Pancreas (tissue), 10 donors: ENCODE data around the gene PGA4. TPM values are rescaled to one million over a fixed set of nuclear protein-coding genes. Genes with fewer than 3 reads are reported as not detected.

Experiments
- ATAC-seq, 4 donors: fragments of 200-7000 bp; cut with Tn5 transposase; one replicate each; pipeline versions ENCODE4 v1.8.0 to v1.9.1; 2020; ENCODE audit warnings: mild to moderate bottlenecking in 4 of 4, moderate library complexity in 4 of 4
- DNase-seq, 6 donors: peaks; one replicate each; pipeline ENCODE4 v3.0.0-alpha.2; 2020
- FAIRE-seq: peaks from 2 replicates; lab custom pipeline; 2012; peaks lifted over from hg19 to GRCh38; lab: Jason Lieb, UNC
- H3K27ac ChIP-seq, 4 donors: fragments of 200-600 bp; sonication (generic); 1 replicate in 3 of 4; 2 replicates in 1 of 4; pipeline versions ENCODE4 v1.5.0 to v1.8.0; 2020
- H3K27me3 ChIP-seq, 4 donors: fragments of 200-600 bp; one replicate each; pipeline ENCODE4 v1.8.0; 2021
- H3K36me3 ChIP-seq, 3 donors: fragments of 200-600 bp; sonication (generic) in 1 of 3; one replicate each; pipeline versions ENCODE4 v1.5.0 to v1.8.0; 2020 to 2021
- H3K4me1 ChIP-seq, 3 donors: fragments of 200-600 bp; one replicate each; pipeline ENCODE4 v1.8.0; 2021
- H3K4me3 ChIP-seq, 4 donors: fragments of 200-600 bp; sonication (generic) in 2 of 4; one replicate each; pipeline versions ENCODE4 v1.5.0 to v1.8.0; 2020 to 2021
- H3K9me3 ChIP-seq, 4 donors: fragments of 200-600 bp; one replicate each; pipeline ENCODE4 v1.8.0; 2021
- CTCF ChIP-seq, 4 donors: fragments of 200-600 bp; sonication (generic) in 3 of 4; IDR thresholded peaks; one replicate each; pipeline versions ENCODE4 v1.5.0 to v1.8.0; 2021; ENCODE audit warnings: antibody characterized with exemption in 4 of 4
- WGBS, 2 donors: extraction: QIAGEN DNeasy Blood & Tissue Kit; methylation state at CpG; one replicate each; pipeline ENCODE4 v1.1.7; 2013; 5-methylcytosine and 5-hydroxymethylcytosine counted together
- intact Hi-C, 3 donors: fragments of 100-400 bp; cut with DNase I; formaldehyde crosslinking; loops; one replicate each; pipeline versions ENCODE4 v1.11.1 to v1.14.2; 2022
- polyA plus RNA-seq, 2 donors: library from polyadenylated mRNA; stranded (reverse); fragments of 200-250 nt; gene quantifications; one replicate each; pipeline ENCODE4 v1.2.3, GENCODE V29; 2013
- total RNA-seq, 6 donors: library from RNA; stranded (reverse); fragmentation: NEBNext Ultra II Directional in 4 of 6; extraction: Animal tissue kit (Norgen Biotek cat#: 25700) in 4 of 6; gene quantifications; one replicate each; pipeline versions ENCODE4 v1.2.1 to v1.2.4, GENCODE V29; 2021 to 2023
- donor health status: healthy with polysubstance abuse.
- donor health status: DM: no; HTN: no; CAD: no; lungs with moderate emphysema.
- donor health status: DM: no; HTN: no; CAD: no.
- donor health status: control.
- donor health status: control.
- donor health status: Bipolar disorder and iron deficiency.
- donor health status: DM: yes; HTN: yes; CAD: no.
- donor health status: DM: no; HTN: no; CAD: no.
- donor health status: DM: no; HTN: no; CAD: no.
- donor health status: DM: yes; HTN: yes; CAD: no.

Gene PGA4
- total and polyA plus RNA-seq, 8 donors: 0.16 to 4.6 (median 2.2) TPM; not detected in 1

GRCh38 chr11:61279934-61280659 is 58.0 kb downstream of the PGA4 start:
- WGBS, 2 donors: 62 to 71% methylated on average over 12 of the region's 12 CpGs
- Histone ChIP-seq H3K4me3 (no peak overlapping the region), H3K9me3 (no peaks in the 10 kb centered on the region), H3K4me1 (no peaks in the 10 kb centered on the region), H3K27me3 (no peaks in the 10 kb centered on the region), H3K36me3 (no peaks in the 10 kb centered on the region), H3K27ac (no peak overlapping the region)
- no peak for TF ChIP-seq CTCF (IDR thresholded peaks at IDR 0.05)
- ATAC-seq (peak in 2 of 4 donors; percentile 48 to 56), FAIRE-seq (no peak), DNase-seq (peak in 1 of 6 donors; percentile 43)
- intact Hi-C loops: no loop called here

GRCh38 chr11:61280883-61281580 is 58.9 kb downstream of the PGA4 start:
- intact Hi-C loops: no loop called here
- Histone ChIP-seq H3K27ac (no peak overlapping the region), H3K4me3 (no peak overlapping the region), H3K4me1 (no peaks in the 10 kb centered on the region), H3K36me3 (no peaks in the 10 kb centered on the region), H3K9me3 (no peaks in the 10 kb centered on the region), H3K27me3 (no peaks in the 10 kb centered on the region)
- DNase-seq (no peak), ATAC-seq (no peak), FAIRE-seq (no peak)
- 80 to 86% methylated on average over 20 of the region's 20 CpGs for WGBS, 2 donors
- no peak for TF ChIP-seq CTCF (IDR thresholded peaks at IDR 0.05)

Other genes starting within 250 kb of the PGA4 start
- gene CD5, start 119.9 kb upstream of the PGA4 start, total RNA-seq: 1 to 10 TPM in 1 of 6 donors, under 1 TPM in 5; 0.08 to 1.1 (median 0.30) TPM
- gene CD5, start 119.9 kb upstream of the PGA4 start, polyA plus RNA-seq: under 1 TPM; 0.23 to 0.31 TPM
- gene VPS37C, start 60.9 kb upstream of the PGA4 start, total RNA-seq: 10 to 100 TPM; 12.1 to 25.7 (median 17.5) TPM
- gene VPS37C, start 60.9 kb upstream of the PGA4 start, polyA plus RNA-seq: 10 to 100 TPM; 15.0 to 16.3 TPM
- gene PGA3, start 18.8 kb upstream of the PGA4 start, total RNA-seq: under 1 TPM in 2 of 6 donors, not detected in 4; 0.08 to 0.13 TPM
- gene PGA3, start 18.8 kb upstream of the PGA4 start, polyA plus RNA-seq: 1 to 10 TPM in 1 of 2 donors, under 1 TPM in 1; 0.34 to 7.4 TPM
- gene PGA5, start 18.8 kb downstream of the PGA4 start, total RNA-seq: under 1 TPM in 4 of 6 donors, not detected in 2; 0.31 to 0.83 (median 0.60) TPM
- gene PGA5, start 18.8 kb downstream of the PGA4 start, polyA plus RNA-seq: under 1 TPM; 0.27 to 0.70 TPM
- under 1 TPM; 0.16 to 0.90 (median 0.30) TPM for gene VWCE, start 73.0 kb downstream of the PGA4 start, total RNA-seq
- under 1 TPM; 0.72 to 0.77 TPM for gene VWCE, start 73.0 kb downstream of the PGA4 start, polyA plus RNA-seq
- 10 to 100 TPM; 62.8 to 84.4 (median 74.5) TPM for gene DDB1, start 110.8 kb downstream of the PGA4 start, total RNA-seq
- 10 to 100 TPM; 50.9 to 83.8 TPM for gene DDB1, start 110.8 kb downstream of the PGA4 start, polyA plus RNA-seq
- gene TKFC, start 110.9 kb downstream of the PGA4 start, total RNA-seq: 10 to 100 TPM; 25.6 to 40.6 (median 32.9) TPM
- gene TKFC, start 110.9 kb downstream of the PGA4 start, polyA plus RNA-seq: 10 to 100 TPM; 40.7 to 66.7 TPM
- 10 to 100 TPM; 16.5 to 26.2 (median 22.7) TPM for gene CYB561A3, start 139.5 kb downstream of the PGA4 start, total RNA-seq
- 10 to 100 TPM; 14.8 to 19.7 TPM for gene CYB561A3, start 139.5 kb downstream of the PGA4 start, polyA plus RNA-seq
- gene TMEM138, start 140.0 kb downstream of the PGA4 start, total RNA-seq: 10 to 100 TPM; 10.8 to 20.4 (median 13.7) TPM
- 10 to 100 TPM; 32.8 to 39.2 TPM for gene TMEM138, start 140.0 kb downstream of the PGA4 start, polyA plus RNA-seq
- 1 to 10 TPM; 3.7 to 8.2 (median 6.4) TPM for gene TMEM216, start 170.2 kb downstream of the PGA4 start, total RNA-seq
- 10 to 100 TPM in 1 of 2 donors, 1 to 10 TPM in 1; 9.3 to 17.8 TPM for gene TMEM216, start 170.2 kb downstream of the PGA4 start, polyA plus RNA-seq
- gene CPSF7, start 207.6 kb downstream of the PGA4 start, total RNA-seq: 10 to 100 TPM; 25.1 to 49.7 (median 32.6) TPM
- 10 to 100 TPM; 57.6 to 60.4 TPM for gene CPSF7, start 207.6 kb downstream of the PGA4 start, polyA plus RNA-seq
- gene SDHAF2, start 207.8 kb downstream of the PGA4 start, total RNA-seq: 10 to 100 TPM; 10.1 to 15.3 (median 13.9) TPM
- 10 to 100 TPM; 24.2 to 38.9 TPM for gene SDHAF2, start 207.8 kb downstream of the PGA4 start, polyA plus RNA-seq